ENCODE results near the gene LTC4S.
A peak's percentile ranks its signal among the peaks of the same experiment; 100 is the strongest.

LTC4S gene

GRCh38 chr5:179795863-179796833, 2.4 kb downstream of the LTC4S start:
- peak; percentile 92 to 97 (median 95) for DNase-seq

GRCh38 chr5:179796877-179797608, 3.3 kb downstream of the LTC4S start:
- no peak for DNase-seq

GRCh38 chr5:179797741-179798140, 4.0 kb downstream of the LTC4S start:
- no peak for DNase-seq

GRCh38 chr5:179798144-179798770, 4.5 kb downstream of the LTC4S start:
- DNase-seq, result no peak

- peak in 1 of 4 experiments; percentile 1 for DNase-seq
Measured at GRCh38 chr5:179798771-179799643, 5.2 kb downstream of the LTC4S start.

- DNase-seq, result no peak
Measured at GRCh38 chr5:179799644-179799973, 5.8 kb downstream of the LTC4S start.

- DNase-seq, result no peak
Measured at GRCh38 chr5:179800071-179800695, 6.4 kb downstream of the LTC4S start.

- DNase-seq, result no peak
Measured at GRCh38 chr5:179800696-179801201, 7.0 kb downstream of the LTC4S start.

- peak; percentile 77 to 91 (median 82) for DNase-seq
Measured at GRCh38 chr5:179801304-179802206, 7.8 kb downstream of the LTC4S start.

GRCh38 chr5:179802207-179802883, 8.6 kb downstream of the LTC4S start:
- no peak for DNase-seq

GRCh38 chr5:179802950-179803562, 9.3 kb downstream of the LTC4S start:
- DNase-seq, result no peak

GRCh38 chr5:179803651-179804554, 10.1 kb downstream of the LTC4S start:
- peak; percentile 70 to 88 (median 84) for DNase-seq

GRCh38 chr5:179804555-179804947, 10.8 kb downstream of the LTC4S start:
- no peak for DNase-seq

GRCh38 chr5:179805070-179805528, 11.3 kb downstream of the LTC4S start:
- no peak for DNase-seq

GRCh38 chr5:179805529-179806249, 11.9 kb downstream of the LTC4S start:
- DNase-seq, result peak; percentile 57 to 81 (median 72)

GRCh38 chr5:179806250-179807048, 12.7 kb downstream of the LTC4S start, which contains the start of gene MGAT4B:
Gene MGAT4B, minus strand, starts transcription at chr5:179806866. Its CDS starts 283 bp downstream, at chr5:179806583.
- DNase-seq, result peak; percentile 88 to 95 (median 92)
